Effector memory CD8-positive, alpha-beta T cell (primary cell): ENCODE measurements around the gene BCCIP.

Experiments
- ATAC-seq: fragments of 150-1000 bp; cut with Tn5 transposase; replicated peaks from 2 replicates; pipeline ENCODE4 v1.10.0; 2021; ENCODE audit warnings: mild to moderate bottlenecking, moderate library complexity
- DNase-seq, 3 experiments: peaks; one replicate each; pipeline ENCODE4 v3.0.0; 2021
- H3K27ac Mint-ChIP-seq, 2 donors: one replicate each; pipeline ENCODE4 v1.8.0; 2022; ENCODE audit warnings: mild to moderate bottlenecking in 2 of 2, mixed read lengths in 2 of 2, moderate library complexity in 2 of 2
- H3K27me3 Mint-ChIP-seq, 2 donors: one replicate each; pipeline ENCODE4 v1.8.0; 2022; ENCODE audit warnings: mixed read lengths in 2 of 2
- H3K36me3 Mint-ChIP-seq: one replicate; pipeline ENCODE4 v1.8.0; 2022; ENCODE audit warnings: mild to moderate bottlenecking, moderate library complexity, mixed read lengths; ENCODE audit not compliant: insufficient read depth
- H3K4me1 Mint-ChIP-seq, 2 donors: one replicate each; pipeline ENCODE4 v1.8.0; 2022; ENCODE audit warnings: low read depth in 2 of 2, mixed read lengths in 2 of 2
- H3K4me3 Mint-ChIP-seq, 2 donors: one replicate each; pipeline ENCODE4 v1.8.0; 2022; ENCODE audit warnings: mild to moderate bottlenecking in 2 of 2, mixed read lengths in 2 of 2, moderate library complexity in 2 of 2
- H3K9me3 Mint-ChIP-seq, 2 donors: one replicate each; pipeline ENCODE4 v1.8.0; 2022; ENCODE audit warnings: mixed read lengths in 2 of 2

Gene BCCIP

DNA sequence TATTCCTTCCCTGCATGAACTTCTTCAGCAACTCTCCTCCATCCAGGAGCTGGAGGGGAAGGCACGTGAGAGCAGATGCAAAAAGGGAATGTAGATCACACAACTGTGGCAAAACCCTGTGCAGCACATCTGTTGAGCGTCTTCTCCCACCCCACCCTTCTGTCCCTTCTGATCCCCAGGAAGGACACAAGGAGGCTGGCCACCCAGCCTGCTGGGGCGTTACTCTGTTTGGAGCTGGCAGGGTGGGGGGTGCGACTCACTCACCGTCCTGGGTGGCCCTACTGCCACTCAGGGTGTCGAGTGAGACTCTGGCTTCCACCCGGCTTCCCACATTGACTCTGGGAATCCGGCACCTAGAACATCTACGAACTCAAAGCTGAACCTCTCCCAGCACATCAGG, 37.6 kb upstream of the BCCIP start:
- Mint-ChIP-seq H3K27ac (no peak overlapping the region), H3K4me3 (no peak overlapping the region), H3K36me3 (peaks cover 2% of the 10 kb centered on the region), H3K9me3 (no peaks in the 10 kb centered on the region), H3K4me1 (peaks cover 14 to 24% of the 10 kb centered on the region in 2 donors), H3K27me3 (no peaks in the 10 kb centered on the region)
- DNase-seq (no peak), ATAC-seq (no peak)

- Mint-ChIP-seq H3K36me3 (peaks cover 11% of the 10 kb centered on the region), H3K9me3 (no peaks in the 10 kb centered on the region), H3K27me3 (no peaks in the 10 kb centered on the region), H3K4me3 (peak overlapping the region in 1 of 2 donors; percentile 12), H3K27ac (peak overlapping the region; percentile 81 to 89), H3K4me1 (peaks cover 14 to 30% of the 10 kb centered on the region in 2 donors)
- DNase-seq (no peak), ATAC-seq (peak; percentile 51)
Measured at GRCh38 chr10:125788156-125789034, 35.0 kb upstream of the BCCIP start.

DNA sequence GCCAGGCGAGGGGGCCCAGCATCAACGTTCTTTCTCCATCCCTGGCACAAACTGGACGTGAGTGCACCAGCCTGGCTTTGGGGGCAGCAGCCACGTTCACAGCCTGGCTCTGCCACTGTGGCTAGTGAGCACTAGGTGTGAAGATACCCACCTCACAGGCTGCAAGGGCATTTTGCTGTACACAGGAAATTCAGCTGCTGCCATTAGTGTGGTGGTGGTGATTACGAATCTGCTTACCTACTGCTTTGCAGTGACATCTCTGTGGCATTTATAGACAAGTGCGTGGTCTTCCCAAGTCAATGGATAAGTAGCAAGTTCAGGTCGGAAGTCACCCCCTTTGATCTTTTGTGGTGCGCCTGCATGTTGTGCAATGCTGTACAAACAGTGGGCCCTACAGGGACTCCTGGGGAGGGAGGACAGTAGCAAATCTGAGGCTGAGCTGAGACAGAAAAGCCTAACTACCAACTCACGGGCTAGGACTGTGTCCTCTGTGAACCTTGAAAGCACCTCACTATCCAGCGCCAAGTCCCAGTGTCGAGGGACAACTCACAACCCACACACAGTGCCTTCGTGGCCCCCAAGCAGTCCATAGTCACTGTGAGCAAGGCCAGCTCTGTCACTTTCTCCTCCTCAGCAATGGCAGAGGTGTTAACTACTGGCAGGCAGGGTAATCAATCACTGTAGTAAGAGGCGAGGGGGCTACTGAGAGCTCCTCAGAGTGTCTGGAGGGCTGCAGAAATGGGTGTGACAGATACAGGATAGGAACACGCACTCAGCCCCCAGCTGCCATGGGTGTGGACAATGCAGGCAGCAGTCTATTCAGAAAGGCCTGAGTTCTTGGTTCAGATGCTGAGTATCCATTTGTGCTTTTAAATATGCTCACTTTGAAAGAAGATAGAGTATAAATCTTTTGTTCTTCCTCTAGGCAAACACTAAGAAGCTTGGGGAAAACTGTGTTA, 30.7 kb upstream of the BCCIP start:
- Mint-ChIP-seq H3K27ac (peak overlapping the region; percentile 42 to 70), H3K36me3 (peaks cover 17% of the 10 kb centered on the region), H3K27me3 (no peaks in the 10 kb centered on the region), H3K9me3 (no peaks in the 10 kb centered on the region), H3K4me3 (no peak overlapping the region), H3K4me1 (peaks cover 8 to 23% of the 10 kb centered on the region in 2 donors)
- DNase-seq: peak in 2 of 3 experiments; percentile 4 to 11
- ATAC-seq: peak; percentile 79

GRCh38 chr10:125795128-125795527, 28.2 kb upstream of the BCCIP start:
- Mint-ChIP-seq H3K27ac (peak overlapping the region in 1 of 2 donors; percentile 70), H3K36me3 (peaks cover 15% of the 10 kb centered on the region)
- no peak for ATAC-seq

DNA sequence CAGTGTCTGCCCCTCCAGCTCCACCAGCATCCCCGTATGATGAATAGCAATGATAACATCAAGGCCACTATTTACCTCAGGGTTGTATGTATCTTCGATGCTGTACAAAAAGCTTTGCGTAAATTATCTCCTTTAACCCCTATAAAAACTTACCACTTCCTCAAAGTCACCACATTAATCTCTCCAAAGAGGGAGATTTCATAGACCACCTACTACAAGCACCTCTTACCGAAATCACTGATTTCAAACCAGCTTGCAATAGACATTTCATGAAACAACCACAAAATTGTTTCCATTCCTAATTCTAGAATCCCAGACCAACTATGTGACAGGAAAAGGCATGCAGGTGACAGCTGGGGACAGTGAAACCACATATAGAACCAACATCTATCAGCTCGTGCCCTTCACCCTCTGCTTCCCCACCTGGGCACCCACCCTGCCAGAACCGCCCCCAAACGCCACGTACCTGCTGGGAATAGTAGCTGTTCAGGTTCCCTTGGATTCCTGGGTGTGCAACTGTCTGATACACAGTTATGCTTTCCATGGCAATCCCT, 27.6 kb upstream of the BCCIP start:
- Mint-ChIP-seq H3K4me1 (peaks cover 0 to 7% of the 10 kb centered on the region in 2 donors), H3K4me3 (no peak overlapping the region), H3K9me3 (no peaks in the 10 kb centered on the region), H3K36me3 (peaks cover 15% of the 10 kb centered on the region), H3K27me3 (no peaks in the 10 kb centered on the region), H3K27ac (peak overlapping the region; percentile 22 to 49)
- DNase-seq (no peak), ATAC-seq (no peak)

More at GRCh38 chr10:125795128-125795527, 28.2 kb upstream of the BCCIP start:
- H3K4me1 Mint-ChIP-seq: peaks cover 0 to 7% of the 10 kb centered on the region in 2 donors
- H3K4me3 Mint-ChIP-seq: no peak overlapping the region
- no peak for DNase-seq
- no peaks in the 10 kb centered on the region for H3K9me3 Mint-ChIP-seq
- no peaks in the 10 kb centered on the region for H3K27me3 Mint-ChIP-seq

GRCh38 chr10:125797424-125797823, 25.9 kb upstream of the BCCIP start:
- H3K27me3 Mint-ChIP-seq: no peaks in the 10 kb centered on the region
- no peak overlapping the region for H3K4me3 Mint-ChIP-seq
- ATAC-seq (no peak), DNase-seq (no peak)
- peaks cover 0 to 6% of the 10 kb centered on the region in 2 donors for H3K4me1 Mint-ChIP-seq
- no peaks in the 10 kb centered on the region for H3K9me3 Mint-ChIP-seq
- H3K36me3 Mint-ChIP-seq: peaks cover 12% of the 10 kb centered on the region
- H3K27ac Mint-ChIP-seq: peak overlapping the region in 1 of 2 donors; percentile 23

DNA sequence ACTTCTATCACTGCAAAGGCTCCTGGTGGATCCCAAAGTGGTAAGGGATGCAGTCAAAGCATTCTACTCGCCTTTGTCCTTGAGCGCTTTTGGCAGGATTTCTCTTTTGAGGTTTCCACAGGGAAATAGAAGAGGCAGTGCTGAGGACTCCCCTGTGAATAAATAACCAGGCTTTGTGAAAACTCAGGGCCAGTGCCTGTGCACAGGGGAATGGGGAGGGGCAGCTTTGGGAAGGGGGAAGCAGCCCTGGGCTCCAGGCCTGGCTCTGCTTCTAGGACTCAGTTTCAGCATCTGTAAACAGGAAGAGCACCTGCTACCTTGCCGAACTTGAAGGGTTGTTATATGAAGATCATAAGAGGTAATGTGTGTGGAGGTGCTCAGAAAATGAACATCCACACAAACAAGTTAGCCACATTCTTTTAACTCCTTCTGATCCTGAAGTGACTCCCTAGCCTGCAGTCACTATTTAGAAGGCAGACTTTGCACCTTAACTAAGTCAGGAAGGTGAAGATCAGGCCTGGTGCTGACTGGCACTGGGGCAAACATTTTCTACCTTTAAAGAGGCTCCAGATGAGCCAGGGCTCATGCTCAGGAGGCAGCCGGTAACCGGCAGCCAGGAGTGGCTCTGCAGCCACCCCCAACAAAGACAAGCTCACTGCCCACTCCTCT, 25.2 kb upstream of the BCCIP start:
- no peaks in the 10 kb centered on the region for H3K27me3 Mint-ChIP-seq
- no peaks in the 10 kb centered on the region for H3K9me3 Mint-ChIP-seq
- no peak overlapping the region for H3K4me3 Mint-ChIP-seq
- H3K4me1 Mint-ChIP-seq: no peaks in the 10 kb centered on the region
- peaks cover 6% of the 10 kb centered on the region for H3K36me3 Mint-ChIP-seq
- peak overlapping the region in 1 of 2 donors; percentile 23 for H3K27ac Mint-ChIP-seq
- no peak for ATAC-seq
- DNase-seq: no peak

DNA sequence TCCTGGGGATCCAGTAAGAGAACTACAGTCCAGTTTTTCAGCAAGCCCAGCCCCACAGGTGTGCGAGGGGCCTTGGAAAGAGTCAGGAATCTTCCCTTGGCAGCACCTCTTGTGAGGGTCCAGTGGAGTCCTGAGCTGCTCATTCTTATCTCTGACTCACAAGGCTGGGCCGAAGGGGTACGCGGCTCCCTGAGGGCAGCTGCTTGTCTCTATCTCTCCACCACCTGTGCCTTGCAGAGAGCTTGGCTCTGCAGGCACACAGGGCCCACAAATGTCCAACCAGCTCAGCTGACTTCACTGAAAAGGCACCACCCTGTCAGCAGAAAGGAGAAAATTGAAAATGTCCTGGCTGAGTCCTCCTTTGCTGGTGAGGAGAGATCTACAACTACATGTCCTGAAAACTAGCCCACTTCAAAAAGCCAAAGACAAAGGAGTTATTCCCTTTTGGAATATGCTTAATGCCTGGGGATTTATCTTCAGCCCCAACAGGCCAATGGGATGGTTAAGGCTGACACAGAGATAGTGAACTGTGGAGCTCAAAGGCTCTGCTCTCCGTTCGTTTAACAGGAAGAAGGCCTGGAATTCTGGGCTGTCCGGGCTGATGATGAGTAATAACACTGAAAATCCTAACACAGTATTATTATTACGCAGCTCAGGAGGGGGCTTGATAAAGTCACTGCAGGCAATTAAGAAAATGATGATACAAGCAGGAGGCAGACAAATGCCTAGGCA, 23.7 kb upstream of the BCCIP start:
- no peak for DNase-seq
- H3K4me3 Mint-ChIP-seq: no peak overlapping the region
- H3K9me3 Mint-ChIP-seq: no peaks in the 10 kb centered on the region
- H3K36me3 Mint-ChIP-seq: peaks cover 3% of the 10 kb centered on the region
- ATAC-seq: no peak
- H3K27ac Mint-ChIP-seq: no peak overlapping the region
- H3K27me3 Mint-ChIP-seq: no peaks in the 10 kb centered on the region
- no peaks in the 10 kb centered on the region for H3K4me1 Mint-ChIP-seq

DNA sequence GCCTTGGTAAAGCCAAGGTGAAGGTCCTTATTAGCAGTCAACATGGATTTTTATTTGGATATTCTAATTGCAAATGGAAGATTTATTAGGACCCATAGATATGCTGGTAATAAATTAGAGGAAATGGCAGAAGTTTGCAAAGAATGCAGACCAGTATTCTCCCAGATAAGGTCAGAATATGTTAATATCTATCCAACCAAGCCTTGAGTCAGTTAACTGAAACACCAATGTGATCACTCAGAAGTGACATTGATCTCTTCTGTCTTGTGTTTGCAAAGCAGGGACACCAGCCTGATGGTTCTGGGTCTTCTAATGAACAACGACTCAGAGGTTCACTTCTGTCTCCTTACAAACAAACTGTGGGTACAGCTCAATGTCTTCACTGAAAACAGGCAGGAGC, 21.8 kb upstream of the BCCIP start:
- Mint-ChIP-seq H3K4me1 (peaks cover 0 to 2% of the 10 kb centered on the region in 2 donors), H3K9me3 (no peaks in the 10 kb centered on the region), H3K27ac (no peak overlapping the region), H3K36me3 (peaks cover 11% of the 10 kb centered on the region), H3K27me3 (no peaks in the 10 kb centered on the region), H3K4me3 (no peak overlapping the region)
- ATAC-seq (no peak), DNase-seq (no peak)

DNA sequence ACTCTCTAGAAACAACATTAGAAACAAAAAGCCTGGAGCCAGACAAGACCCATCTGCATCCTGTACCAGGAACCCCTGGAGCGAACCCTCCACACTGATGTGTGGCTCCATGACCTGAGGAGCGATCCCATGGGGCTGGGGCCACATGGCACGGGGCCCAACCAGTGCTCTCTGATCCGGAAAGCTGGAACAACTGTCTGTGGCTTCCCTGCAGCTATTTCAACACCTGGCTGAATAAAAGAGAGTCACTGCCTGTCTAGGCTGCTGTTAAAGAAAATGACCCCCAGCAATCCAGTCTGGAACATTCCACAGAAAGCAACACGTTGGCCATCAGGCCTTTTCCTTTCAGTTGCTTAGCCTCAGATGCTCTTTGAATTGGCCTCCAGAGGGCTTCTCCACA, 21.2 kb upstream of the BCCIP start:
- peaks cover 0 to 2% of the 10 kb centered on the region in 2 donors for H3K4me1 Mint-ChIP-seq
- DNase-seq (no peak), ATAC-seq (no peak)
- H3K27me3 Mint-ChIP-seq: no peaks in the 10 kb centered on the region
- no peak overlapping the region for H3K27ac Mint-ChIP-seq
- no peak overlapping the region for H3K4me3 Mint-ChIP-seq
- no peaks in the 10 kb centered on the region for H3K9me3 Mint-ChIP-seq
- H3K36me3 Mint-ChIP-seq: peaks cover 11% of the 10 kb centered on the region

- H3K9me3 Mint-ChIP-seq: no peaks in the 10 kb centered on the region
Measured at GRCh38 chr10:125802739-125803138, 20.6 kb upstream of the BCCIP start.

DNA sequence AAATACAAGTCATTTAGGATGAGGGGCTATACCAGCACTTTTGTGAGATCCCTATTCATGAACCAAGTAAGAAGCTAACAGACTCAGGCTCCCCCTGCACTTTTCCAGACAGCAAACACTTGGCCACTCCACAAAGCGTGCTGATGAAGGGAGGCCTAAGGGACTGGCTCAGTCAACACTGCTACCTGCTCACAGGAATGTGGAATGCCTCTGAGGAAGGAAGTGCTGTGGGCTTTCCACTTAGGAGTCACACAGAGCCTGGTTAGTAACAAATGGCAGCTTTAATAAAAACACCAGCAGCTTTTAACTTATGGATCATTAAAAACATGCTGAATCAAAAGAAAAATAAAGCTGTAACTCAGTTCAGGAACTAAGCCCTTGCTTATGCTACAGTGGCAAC, 15.3 kb upstream of the BCCIP start:
- ATAC-seq (no peak), DNase-seq (no peak)
- no peaks in the 10 kb centered on the region for H3K27me3 Mint-ChIP-seq
- H3K27ac Mint-ChIP-seq: no peak overlapping the region
- no peaks in the 10 kb centered on the region for H3K9me3 Mint-ChIP-seq
- no peak overlapping the region for H3K4me3 Mint-ChIP-seq
- H3K4me1 Mint-ChIP-seq: peaks cover 3 to 11% of the 10 kb centered on the region in 2 donors
- peaks cover 25% of the 10 kb centered on the region for H3K36me3 Mint-ChIP-seq

More at GRCh38 chr10:125802739-125803138, 20.6 kb upstream of the BCCIP start:
- Mint-ChIP-seq H3K27me3 (no peaks in the 10 kb centered on the region), H3K4me1 (peaks cover 2 to 5% of the 10 kb centered on the region in 2 donors), H3K36me3 (peaks cover 11% of the 10 kb centered on the region), H3K27ac (peak overlapping the region; percentile 4 to 62), H3K4me3 (no peak overlapping the region)
- DNase-seq (no peak), ATAC-seq (no peak)
